ENCODE data around the gene DHODH. TPM values are rescaled to one million over a fixed set of nuclear protein-coding genes. Genes with fewer than 3 reads are reported as not detected.
A peak's percentile ranks its signal among the peaks of the same experiment; 100 is the strongest.
"Not testable (repeated sequence)": the region's sequence is repeated elsewhere in the genome, so short reads cannot be mapped to it uniquely, and the experiment has no call there.

DHODH gene
- 3.5 and 4.0 TPM in 2 replicates for total RNA-seq

- peak; percentile 92 to 98 for DNase-seq (ENCODE audit: low read depth in 2 of 2)
Measured at GRCh38 chr16:72008424-72009216, at the start of gene DHODH. DHODH (plus strand) TSS chr16:72008744; CDS start chr16:72008765, 21 bp downstream.

- peak; percentile 71 to 89 for DNase-seq (ENCODE audit: low read depth in 2 of 2)
Measured at GRCh38 chr16:71961066-71962039, 47.2 kb upstream of the DHODH start.

GRCh38 chr16:71963125-71963875, 45.2 kb upstream of the DHODH start:
- no peak for DNase-seq (ENCODE audit: low read depth in 2 of 2)

- no peak for DNase-seq (ENCODE audit: low read depth in 2 of 2)
Measured at GRCh38 chr16:71965223-71965622, 43.3 kb upstream of the DHODH start.

GRCh38 chr16:71966932-71967331, 41.6 kb upstream of the DHODH start:
- DNase-seq (ENCODE audit: low read depth in 2 of 2) = no peak

- no peak for DNase-seq (ENCODE audit: low read depth in 2 of 2)
Measured at GRCh38 chr16:71969353-71969752, 39.2 kb upstream of the DHODH start.

- no peak for DNase-seq (ENCODE audit: low read depth in 2 of 2)
Measured at GRCh38 chr16:71971571-71971970, 37.0 kb upstream of the DHODH start.

GRCh38 chr16:71972356-71972755, 36.2 kb upstream of the DHODH start:
- DNase-seq (ENCODE audit: low read depth in 2 of 2) = no peak

GRCh38 chr16:71973001-71973400, 35.5 kb upstream of the DHODH start:
- no peak for DNase-seq (ENCODE audit: low read depth in 2 of 2)

GRCh38 chr16:71974068-71974818, 34.3 kb upstream of the DHODH start:
- DNase-seq (ENCODE audit: low read depth in 2 of 2) = no peak

GRCh38 chr16:71985262-71985974, 23.1 kb upstream of the DHODH start:
- no peak for DNase-seq (ENCODE audit: low read depth in 2 of 2)

- DNase-seq (ENCODE audit: low read depth in 2 of 2) = no peak
Measured at GRCh38 chr16:71986131-71986530, 22.4 kb upstream of the DHODH start.

GRCh38 chr16:71995038-71995437, 13.5 kb upstream of the DHODH start:
- no peak for DNase-seq (ENCODE audit: low read depth in 2 of 2)

GRCh38 chr16:71997578-71997977, 11.0 kb upstream of the DHODH start:
- not testable (repeated sequence) for DNase-seq (ENCODE audit: low read depth in 2 of 2)

- no peak for DNase-seq (ENCODE audit: low read depth in 2 of 2)
Measured at GRCh38 chr16:72001180-72001874, 7.2 kb upstream of the DHODH start.

GRCh38 chr16:72002619-72003018, 5.9 kb upstream of the DHODH start:
- DNase-seq (ENCODE audit: low read depth in 2 of 2) = no peak

GRCh38 chr16:72008065-72008423, 500 bp upstream of the DHODH start:
- DNase-seq (ENCODE audit: low read depth in 2 of 2) = not testable (repeated sequence)

- no peak for DNase-seq (ENCODE audit: low read depth in 2 of 2)
Measured at GRCh38 chr16:72009779-72010178, 1.2 kb downstream of the DHODH start.

- DNase-seq (ENCODE audit: low read depth in 2 of 2) = no peak
Measured at GRCh38 chr16:72012607-72013006, 4.1 kb downstream of the DHODH start.

- no peak for DNase-seq (ENCODE audit: low read depth in 2 of 2)
Measured at GRCh38 chr16:72013389-72013788, 4.8 kb downstream of the DHODH start.

Data from dermis microvascular lymphatic vessel endothelial cell (primary cell).